ENCODE measurements around the gene KSR1. TPM values are rescaled to one million over a fixed set of nuclear protein-coding genes. Genes with fewer than 3 reads are reported as not detected.

Gene KSR1
- total and polyA plus RNA-seq, 9 of the 15 experiments (the other 6 are each of a cell fraction or from before 2014, with no cell fraction given), result 1.4 to 51.7 (median 18.4) TPM

DNA sequence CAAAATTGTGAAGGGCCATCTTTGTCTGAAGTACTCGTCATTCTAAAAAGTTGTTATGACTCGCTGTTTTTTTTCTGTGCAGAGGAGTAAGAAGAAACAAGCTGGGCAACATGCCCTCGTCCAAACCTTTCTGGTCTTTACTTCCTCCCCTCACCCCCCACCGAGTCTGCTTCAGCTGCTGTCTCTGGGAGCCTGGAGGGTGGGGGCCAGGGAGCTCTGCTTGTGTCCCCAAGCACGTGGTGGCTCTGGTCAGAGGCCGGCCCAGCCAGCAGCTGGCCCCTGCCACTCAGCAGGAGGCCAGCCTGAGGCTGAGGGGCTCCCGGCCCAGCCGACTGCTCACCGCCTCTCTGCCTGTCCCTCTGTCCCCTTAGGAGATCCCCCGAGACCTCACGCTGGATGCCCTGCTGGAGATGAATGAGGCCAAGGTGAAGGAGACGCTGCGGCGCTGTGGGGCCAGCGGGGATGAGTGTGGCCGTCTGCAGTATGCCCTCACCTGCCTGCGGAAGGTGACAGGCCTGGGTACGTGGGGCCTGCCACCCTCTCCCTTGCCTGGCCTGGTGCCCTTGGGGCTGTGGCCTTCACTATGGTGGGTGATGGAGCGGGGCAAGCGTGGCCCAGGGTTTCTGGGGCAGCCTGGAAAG is 121.0 kb downstream of the KSR1 start (continued):
- TF ChIP-seq, protein P1, sequence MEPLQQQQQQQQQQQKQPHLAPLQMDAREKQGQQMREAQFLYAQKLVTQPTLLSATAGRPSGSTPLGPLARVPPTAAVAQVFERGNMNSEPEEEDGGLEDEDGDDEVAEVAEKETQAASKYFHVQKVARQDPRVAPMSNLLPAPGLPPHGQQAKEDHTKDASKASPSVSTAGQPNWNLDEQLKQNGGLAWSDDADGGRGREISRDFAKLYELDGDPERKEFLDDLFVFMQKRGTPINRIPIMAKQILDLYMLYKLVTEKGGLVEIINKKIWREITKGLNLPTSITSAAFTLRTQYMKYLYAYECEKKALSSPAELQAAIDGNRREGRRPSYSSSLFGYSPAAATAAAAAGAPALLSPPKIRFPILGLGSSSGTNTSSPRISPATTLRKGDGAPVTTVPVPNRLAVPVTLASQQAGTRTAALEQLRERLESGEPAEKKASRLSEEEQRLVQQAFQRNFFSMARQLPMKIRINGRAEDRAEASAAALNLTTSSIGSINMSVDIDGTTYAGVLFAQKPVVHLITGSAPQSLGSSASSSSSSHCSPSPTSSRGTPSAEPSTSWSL (CRISPR knock-in tag; IDR thresholded peaks at IDR 0.05; ENCODE audit: borderline replicate concordance), result no peak
- TF ChIP-seq, protein P2, sequence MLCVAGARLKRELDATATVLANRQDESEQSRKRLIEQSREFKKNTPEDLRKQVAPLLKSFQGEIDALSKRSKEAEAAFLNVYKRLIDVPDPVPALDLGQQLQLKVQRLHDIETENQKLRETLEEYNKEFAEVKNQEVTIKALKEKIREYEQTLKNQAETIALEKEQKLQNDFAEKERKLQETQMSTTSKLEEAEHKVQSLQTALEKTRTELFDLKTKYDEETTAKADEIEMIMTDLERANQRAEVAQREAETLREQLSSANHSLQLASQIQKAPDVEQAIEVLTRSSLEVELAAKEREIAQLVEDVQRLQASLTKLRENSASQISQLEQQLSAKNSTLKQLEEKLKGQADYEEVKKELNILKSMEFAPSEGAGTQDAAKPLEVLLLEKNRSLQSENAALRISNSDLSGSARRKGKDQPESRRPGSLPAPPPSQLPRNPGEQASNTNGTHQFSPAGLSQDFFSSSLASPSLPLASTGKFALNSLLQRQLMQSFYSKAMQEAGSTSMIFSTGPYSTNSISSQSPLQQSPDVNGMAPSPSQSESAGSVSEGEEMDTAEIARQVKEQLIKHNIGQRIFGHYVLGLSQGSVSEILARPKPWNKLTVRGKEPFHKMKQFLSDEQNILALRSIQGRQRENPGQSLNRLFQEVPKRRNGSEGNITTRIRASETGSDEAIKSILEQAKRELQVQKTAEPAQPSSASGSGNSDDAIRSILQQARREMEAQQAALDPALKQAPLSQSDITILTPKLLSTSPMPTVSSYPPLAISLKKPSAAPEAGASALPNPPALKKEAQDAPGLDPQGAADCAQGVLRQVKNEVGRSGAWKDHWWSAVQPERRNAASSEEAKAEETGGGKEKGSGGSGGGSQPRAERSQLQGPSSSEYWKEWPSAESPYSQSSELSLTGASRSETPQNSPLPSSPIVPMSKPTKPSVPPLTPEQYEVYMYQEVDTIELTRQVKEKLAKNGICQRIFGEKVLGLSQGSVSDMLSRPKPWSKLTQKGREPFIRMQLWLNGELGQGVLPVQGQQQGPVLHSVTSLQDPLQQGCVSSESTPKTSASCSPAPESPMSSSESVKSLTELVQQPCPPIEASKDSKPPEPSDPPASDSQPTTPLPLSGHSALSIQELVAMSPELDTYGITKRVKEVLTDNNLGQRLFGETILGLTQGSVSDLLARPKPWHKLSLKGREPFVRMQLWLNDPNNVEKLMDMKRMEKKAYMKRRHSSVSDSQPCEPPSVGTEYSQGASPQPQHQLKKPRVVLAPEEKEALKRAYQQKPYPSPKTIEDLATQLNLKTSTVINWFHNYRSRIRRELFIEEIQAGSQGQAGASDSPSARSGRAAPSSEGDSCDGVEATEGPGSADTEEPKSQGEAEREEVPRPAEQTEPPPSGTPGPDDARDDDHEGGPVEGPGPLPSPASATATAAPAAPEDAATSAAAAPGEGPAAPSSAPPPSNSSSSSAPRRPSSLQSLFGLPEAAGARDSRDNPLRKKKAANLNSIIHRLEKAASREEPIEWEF (CRISPR knock-in tag; IDR thresholded peaks at IDR 0.05), result no peak; the same call in 1 of the 2 replicates
- TF ChIP-seq, protein P3, sequence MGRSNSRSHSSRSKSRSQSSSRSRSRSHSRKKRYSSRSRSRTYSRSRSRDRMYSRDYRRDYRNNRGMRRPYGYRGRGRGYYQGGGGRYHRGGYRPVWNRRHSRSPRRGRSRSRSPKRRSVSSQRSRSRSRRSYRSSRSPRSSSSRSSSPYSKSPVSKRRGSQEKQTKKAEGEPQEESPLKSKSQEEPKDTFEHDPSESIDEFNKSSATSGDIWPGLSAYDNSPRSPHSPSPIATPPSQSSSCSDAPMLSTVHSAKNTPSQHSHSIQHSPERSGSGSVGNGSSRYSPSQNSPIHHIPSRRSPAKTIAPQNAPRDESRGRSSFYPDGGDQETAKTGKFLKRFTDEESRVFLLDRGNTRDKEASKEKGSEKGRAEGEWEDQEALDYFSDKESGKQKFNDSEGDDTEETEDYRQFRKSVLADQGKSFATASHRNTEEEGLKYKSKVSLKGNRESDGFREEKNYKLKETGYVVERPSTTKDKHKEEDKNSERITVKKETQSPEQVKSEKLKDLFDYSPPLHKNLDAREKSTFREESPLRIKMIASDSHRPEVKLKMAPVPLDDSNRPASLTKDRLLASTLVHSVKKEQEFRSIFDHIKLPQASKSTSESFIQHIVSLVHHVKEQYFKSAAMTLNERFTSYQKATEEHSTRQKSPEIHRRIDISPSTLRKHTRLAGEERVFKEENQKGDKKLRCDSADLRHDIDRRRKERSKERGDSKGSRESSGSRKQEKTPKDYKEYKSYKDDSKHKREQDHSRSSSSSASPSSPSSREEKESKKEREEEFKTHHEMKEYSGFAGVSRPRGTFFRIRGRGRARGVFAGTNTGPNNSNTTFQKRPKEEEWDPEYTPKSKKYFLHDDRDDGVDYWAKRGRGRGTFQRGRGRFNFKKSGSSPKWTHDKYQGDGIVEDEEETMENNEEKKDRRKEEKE (IDR thresholded peaks at IDR 0.05; ENCODE audit: borderline replicate concordance in 1 of 2, control insufficient read depth in 1 of 2, low read depth in 2 of 2, low read length in 1 of 2), result no peak
- TF ChIP-seq RFX7 (CRISPR knock-in tag; IDR thresholded peaks at IDR 0.05) (no peak), POLR2A (conservative IDR thresholded peaks at IDR 0.05) (no peak), CBFB (CRISPR knock-in tag; IDR thresholded peaks at IDR 0.05) (no peak), HNRNPLL (IDR thresholded peaks at IDR 0.05; ENCODE audit: low read depth, low read length, poor library complexity, severe bottlenecking) (no peak), ZNF696 (CRISPR knock-in tag; conservative IDR thresholded peaks at IDR 0.05) (no peak), YBX1 (IDR thresholded peaks at IDR 0.05) (no peak)
- TF ChIP-seq, protein P4, sequence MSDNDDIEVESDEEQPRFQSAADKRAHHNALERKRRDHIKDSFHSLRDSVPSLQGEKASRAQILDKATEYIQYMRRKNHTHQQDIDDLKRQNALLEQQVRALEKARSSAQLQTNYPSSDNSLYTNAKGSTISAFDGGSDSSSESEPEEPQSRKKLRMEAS (CRISPR knock-in tag; IDR thresholded peaks at IDR 0.05), result peak; percentile 44; the same call in 1 of the 2 replicates
- TF ChIP-seq, protein P5, sequence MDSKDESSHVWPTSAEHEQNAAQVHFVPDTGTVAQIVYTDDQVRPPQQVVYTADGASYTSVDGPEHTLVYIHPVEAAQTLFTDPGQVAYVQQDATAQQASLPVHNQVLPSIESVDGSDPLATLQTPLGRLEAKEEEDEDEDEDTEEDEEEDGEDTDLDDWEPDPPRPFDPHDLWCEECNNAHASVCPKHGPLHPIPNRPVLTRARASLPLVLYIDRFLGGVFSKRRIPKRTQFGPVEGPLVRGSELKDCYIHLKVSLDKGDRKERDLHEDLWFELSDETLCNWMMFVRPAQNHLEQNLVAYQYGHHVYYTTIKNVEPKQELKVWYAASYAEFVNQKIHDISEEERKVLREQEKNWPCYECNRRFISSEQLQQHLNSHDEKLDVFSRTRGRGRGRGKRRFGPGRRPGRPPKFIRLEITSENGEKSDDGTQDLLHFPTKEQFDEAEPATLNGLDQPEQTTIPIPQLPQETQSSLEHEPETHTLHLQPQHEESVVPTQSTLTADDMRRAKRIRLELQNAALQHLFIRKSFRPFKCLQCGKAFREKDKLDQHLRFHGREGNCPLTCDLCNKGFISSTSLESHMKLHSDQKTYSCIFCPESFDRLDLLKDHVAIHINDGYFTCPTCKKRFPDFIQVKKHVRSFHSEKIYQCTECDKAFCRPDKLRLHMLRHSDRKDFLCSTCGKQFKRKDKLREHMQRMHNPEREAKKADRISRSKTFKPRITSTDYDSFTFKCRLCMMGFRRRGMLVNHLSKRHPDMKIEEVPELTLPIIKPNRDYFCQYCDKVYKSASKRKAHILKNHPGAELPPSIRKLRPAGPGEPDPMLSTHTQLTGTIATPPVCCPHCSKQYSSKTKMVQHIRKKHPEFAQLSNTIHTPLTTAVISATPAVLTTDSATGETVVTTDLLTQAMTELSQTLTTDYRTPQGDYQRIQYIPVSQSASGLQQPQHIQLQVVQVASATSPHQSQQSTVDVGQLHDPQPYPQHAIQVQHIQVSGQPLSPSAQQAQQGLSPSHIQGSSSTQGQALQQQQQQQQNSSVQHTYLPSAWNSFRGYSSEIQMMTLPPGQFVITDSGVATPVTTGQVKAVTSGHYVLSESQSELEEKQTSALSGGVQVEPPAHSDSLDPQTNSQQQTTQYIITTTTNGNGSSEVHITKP (IDR thresholded peaks at IDR 0.05; ENCODE audit: partially characterized antibody), result no peak
